Dedifferentiated amniotic fluid mesenchymal stem cell (primary cell): Measurements from ENCODE around the gene MKRN3.

Experiments used
- DNase-seq: peaks from one replicate; pipeline ENCODE4 v3.0.0-alpha.2; 2016; ENCODE audit errors: extremely low spot score

Gene MKRN3

GRCh38 chr15:23565395-23566070 lies at the start of gene MKRN3:
MKRN3 (plus strand) TSS chr15:23565674; CDS start chr15:23565783, 109 bp downstream.
- no peak for DNase-seq

DNA sequence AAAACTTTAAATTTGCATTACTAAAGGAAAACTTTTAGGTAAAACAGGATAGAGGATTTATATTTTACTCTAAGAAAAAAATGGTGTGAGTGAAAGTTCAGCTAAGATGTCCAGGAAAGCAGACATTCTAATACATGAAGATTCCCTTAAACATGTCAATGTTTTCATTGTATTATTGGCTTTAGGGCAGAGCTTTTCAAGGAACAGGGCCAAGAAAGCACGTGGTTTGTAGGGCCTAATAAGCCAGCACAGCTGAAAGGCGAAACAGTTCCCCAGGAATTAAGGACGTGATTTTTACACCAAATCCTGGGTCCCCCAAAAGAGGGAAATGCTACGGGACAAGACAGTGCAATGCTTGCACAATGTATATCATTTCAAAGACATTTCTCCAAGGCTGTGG lies 48.6 kb upstream of the MKRN3 start:
- DNase-seq, result no peak

DNA sequence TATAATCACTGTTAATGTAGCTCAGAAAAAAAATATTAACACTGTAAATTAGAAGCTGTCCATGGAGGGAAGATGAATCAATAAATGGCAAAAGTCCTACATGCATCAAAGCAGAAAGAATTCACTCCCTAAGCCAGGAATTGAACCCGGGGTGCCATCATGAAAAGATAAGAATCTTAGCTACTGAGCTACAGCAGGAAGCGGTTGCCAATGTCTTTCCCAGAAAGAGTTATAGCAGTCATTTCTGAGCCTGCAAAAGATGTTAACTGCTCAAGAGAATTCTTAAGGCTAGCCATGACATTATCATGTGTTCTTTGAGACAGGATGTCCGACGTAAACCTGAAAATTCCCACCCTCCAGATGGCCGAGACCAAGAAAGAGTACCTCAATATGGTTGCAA lies 47.4 kb upstream of the MKRN3 start:
- no peak for DNase-seq

GRCh38 chr15:23524816-23525215 lies 40.7 kb upstream of the MKRN3 start:
- DNase-seq, result no peak

- DNase-seq, result no peak
These were observed 35.6 kb upstream of the MKRN3 start for GRCh38 chr15:23529891-23530290.

- no peak for DNase-seq
These were observed 33.5 kb upstream of the MKRN3 start for GRCh38 chr15:23532024-23532423.

DNA sequence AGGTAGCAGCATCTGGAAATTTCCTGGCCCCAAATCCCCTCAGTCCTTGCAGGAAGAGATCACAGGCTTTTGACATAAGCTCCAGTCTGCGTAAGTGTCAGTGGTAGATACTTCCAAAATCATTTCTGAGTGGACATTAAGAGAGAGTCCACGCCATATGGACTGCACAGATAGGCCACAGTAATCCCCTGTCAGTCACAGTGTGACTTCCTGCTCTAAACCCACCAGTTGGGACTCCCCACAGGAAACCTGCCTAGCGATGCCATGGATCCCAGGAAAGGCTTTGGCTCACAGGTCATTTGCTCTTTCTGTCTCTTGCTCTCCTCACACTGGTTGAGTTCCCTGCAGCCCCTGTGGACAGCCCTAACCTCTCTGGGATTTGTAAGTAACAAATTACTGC lies 28.8 kb upstream of the MKRN3 start:
- no peak for DNase-seq

DNA sequence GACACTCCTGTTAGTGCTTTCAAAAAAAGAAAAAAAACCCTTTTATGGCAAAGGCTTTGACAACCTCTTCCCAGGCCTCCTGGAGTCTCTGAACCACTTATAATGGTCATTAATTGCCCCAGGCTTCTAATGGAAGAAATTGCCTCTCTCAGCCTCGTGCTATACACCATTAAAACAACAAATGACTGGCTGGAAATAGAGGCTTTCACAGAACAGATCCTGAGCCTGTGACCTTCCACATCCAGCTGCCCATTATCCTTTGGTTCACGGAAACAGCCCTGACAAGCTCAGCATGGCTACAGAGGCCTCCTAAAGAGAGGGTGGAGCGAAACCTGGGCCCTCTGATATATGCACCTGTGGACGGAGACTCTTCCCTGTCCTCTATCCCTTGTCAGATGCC lies 26.8 kb upstream of the MKRN3 start:
- DNase-seq, result no peak

DNA sequence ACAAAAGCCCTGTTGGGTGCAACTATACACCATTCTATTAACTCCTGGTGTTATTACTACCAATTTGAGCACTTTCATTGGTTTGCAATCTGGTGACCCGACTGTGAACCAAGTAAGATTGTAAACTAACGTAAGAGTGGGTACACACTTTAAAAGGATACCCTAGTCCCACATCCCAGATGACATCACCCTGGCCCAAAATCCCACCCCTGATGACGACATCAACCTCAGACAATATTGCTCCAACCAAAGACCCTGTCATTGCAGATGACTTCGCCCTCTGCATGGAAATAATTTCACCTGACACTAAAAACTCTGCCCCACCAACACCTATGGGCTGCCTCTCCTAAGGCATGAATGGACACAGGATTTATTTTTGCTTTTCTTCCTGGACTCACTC lies 25.6 kb upstream of the MKRN3 start:
- no peak for DNase-seq

DNA sequence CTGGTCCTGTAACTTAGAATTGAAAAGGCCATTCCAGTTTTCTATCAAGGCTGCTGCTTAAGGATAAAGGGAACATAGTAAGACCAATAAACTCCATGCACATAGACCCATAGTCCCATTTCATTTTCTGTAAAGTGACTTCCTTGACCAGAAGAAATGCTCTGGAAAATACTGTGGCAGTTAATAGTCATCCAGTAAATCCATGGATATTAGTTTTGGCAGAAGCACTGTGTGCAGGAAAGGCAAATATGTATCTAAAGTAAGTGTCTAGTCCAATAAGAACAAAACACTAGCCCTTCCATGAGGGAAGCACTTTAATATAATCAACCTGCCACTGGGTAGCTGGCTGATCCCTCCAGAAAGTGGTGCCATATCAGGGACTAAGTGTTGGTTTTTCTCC lies 19.3 kb upstream of the MKRN3 start:
- no peak for DNase-seq

DNA sequence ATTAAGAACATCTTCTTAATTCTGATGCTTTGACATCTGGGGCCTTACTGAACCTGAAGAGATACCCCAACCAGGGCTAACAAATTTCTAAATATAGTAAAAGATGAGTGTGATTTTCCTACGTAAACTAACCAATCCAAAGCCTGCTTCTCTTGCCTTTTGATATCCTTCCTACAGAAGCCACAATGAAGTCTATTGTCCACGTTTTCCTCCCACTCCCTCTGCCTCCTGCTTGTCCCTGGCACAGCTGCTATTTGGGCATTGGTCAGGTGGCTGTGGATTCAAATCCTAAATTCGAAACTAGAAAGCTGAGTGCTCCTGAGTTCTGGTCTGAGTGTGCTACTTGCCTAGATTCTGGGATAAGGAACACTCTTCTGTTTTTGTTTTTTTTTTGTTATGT lies 17.4 kb upstream of the MKRN3 start:
- DNase-seq, result no peak

GRCh38 chr15:23561914-23562313 lies 3.6 kb upstream of the MKRN3 start:
- DNase-seq, result no peak

DNA sequence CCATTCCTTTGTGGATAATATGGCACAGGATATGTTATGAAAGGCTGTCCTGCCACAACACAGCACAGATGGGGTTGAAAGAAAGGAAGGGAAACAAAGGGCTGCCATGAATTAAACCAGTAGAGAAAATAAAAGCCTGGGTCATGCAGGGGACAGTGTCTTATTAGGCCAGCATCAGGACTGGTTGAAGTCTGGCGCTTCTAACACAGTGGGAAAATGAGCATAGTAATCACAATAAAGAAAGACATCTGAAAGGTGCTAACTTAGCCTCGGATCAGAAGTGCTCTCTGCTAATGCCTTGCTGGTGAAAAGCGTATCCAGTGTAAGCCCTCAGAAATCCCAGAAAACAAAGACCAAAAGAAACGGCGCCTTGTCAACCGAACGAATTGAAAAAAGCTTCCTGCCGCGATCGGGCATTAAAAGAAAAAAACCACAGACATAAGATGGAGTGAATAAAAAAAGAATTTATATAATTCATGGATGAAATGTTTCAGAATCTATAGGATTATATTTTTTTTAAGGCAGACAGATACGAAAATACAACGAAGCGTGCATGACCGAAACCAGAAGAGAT lies 566 bp upstream of the MKRN3 start:
- no peak for DNase-seq

GRCh38 chr15:23566071-23566554 lies 639 bp downstream of the MKRN3 start:
- DNase-seq, result no peak

GRCh38 chr15:23566651-23567050 lies 1.2 kb downstream of the MKRN3 start:
- no peak for DNase-seq

- DNase-seq, result no peak
These were observed 2.4 kb downstream of the MKRN3 start for GRCh38 chr15:23567921-23568320.

DNA sequence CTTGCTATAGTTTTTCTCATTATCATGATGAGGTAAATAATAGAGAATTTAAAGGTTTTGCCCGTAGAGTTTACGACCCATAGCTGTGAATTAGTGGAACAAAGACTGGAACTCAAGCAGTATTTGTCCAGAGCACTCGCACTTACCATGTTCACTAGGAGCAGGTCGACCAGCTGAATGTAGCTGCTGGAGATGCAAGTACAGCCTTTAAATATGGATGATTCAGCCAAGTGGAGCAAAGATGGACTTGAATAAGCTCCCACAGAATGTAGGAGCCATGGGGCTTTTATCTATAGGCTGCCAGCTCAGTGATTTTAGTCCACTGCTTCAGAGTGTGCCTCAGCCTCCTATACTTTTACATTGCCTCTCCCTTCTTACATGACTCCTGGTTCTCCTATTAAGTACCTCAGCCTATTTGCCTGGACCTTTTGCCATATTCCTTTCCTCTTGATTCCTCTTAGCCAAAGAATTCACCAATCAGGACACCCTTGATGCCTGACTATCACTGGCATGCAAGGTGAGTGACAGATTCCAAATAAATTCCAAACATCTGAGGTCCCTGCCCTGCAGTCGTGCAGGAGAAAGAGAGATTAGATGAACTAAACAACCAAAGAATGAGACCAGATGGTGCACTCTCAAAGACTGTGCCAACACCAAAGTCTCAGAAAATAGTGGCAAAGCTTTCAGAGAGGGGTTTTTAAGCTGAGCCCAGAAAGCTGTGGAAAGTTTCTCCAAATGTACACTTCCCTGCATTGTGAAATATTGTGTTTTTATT lies 3.9 kb downstream of the MKRN3 start:
- no peak for DNase-seq

- DNase-seq, result no peak
These were observed 5.0 kb downstream of the MKRN3 start for GRCh38 chr15:23570486-23570885.

DNA sequence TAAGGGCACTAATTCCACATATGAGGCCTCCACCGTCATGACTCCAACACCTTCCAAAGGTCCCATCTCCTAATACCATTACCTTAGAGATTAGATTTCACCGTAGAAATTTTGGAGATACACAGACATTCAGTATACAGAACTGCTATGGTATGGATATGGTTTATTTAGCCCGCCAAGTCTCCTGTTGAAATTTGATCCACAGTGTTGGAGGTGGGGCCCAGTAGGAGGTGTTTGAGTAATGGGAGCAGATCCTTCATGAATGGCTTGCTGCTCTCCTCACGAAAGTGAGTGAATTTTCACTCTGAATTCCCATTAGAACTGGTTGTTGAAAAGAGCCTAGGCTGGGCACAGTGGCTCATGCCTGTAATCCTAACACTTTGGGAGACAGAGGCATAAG lies 7.4 kb downstream of the MKRN3 start:
- DNase-seq, result no peak

DNA sequence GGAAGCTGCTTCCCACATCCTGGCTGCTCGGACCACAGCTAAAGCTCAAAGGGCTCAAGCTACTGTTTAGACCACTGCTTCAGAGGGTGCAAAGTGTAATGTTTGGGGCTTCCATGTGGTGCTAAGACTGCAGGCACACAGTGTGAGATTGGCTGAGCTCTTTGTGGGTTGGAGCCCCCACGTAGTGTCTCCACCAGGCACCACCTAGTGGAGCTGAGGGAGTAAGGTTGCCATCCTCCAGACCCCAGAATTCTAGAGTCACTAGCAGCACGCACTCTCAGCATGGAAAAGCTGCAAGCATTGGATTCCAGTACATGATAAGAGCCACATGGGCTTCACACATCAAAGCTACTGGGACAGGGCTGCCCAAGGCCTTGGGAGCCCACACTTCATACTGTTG lies 9.3 kb downstream of the MKRN3 start:
- no peak for DNase-seq

DNA sequence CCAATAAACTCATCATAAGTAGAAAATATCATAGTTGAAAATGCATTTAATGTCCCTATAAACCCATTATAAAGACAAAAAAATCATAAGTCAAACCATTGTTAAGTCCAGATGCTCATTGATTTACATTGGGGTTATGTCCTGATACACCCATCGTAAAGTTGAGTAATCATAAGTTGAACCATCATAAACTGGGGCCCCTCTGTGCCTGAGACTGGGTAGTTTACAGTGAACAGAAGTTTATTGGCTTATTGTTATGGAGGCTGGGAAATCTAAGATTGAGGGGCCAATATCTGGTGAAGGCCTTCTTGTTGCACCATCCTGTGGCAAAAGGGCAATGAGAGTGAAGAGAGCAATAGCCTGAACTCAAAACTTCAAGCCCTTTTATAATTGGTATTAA lies 10.6 kb downstream of the MKRN3 start:
- DNase-seq, result no peak

DNA sequence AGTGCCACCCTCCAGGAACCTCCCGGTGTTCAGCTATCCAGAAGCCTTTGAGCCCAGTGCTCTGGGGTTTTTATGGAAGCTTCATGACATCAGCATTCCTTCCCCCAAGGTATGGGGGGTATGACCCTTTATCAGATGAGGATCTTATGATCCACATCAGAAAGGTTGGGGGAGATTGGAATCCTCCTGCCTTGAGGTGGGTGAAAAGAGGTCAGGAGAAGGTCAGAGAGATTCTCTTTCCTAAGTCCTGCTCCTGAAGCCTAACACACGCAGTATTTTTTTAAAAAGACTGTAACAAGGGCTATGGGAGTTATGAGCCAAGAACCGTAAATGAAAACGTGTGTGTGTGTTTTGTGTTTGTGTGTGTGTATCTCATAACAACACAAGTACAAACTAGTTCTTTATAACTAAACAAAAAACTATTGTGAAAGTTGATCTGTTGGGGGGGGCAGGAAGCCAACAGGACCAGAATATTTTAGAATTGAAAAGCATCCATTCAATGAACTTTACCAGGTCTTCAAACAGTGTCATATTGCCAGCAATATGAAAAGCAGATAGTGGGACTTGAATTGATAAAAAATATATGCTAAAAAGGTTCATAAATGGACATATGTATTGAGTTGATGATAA lies 13.2 kb downstream of the MKRN3 start:
- no peak for DNase-seq

DNA sequence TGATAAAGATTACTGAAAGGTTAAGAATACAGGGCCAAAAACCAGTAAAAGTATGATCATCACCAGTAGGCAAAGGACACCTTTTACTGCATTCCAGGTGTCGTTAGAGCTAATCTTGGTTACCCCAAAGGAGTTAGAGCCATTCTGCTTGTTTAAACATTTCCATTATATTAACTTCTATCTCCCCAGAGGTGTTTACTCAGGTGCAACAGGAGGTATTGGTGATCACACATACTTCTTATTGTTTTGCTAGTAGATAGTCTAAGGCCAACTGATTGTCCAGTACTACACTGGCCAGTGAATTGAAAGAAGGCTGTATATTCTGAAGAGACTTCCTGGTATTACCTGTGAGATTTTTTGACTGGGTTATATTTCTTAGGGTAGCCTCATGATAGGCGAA lies 22.8 kb downstream of the MKRN3 start:
- DNase-seq, result no peak
